Ishikawa (cell line): Measurements from ENCODE around the gene GLOD4.

Experiments
- CEBPB ChIP-seq: IDR thresholded peaks from 2 replicates; pipeline ENCODE4 v1.6.1; 2012
- EGR1 ChIP-seq: IDR thresholded peaks from 2 replicates; pipeline ENCODE4 v1.6.1; 2012
- EP300 ChIP-seq: IDR thresholded peaks from 2 replicates; pipeline ENCODE4 v1.6.1; 2012; ENCODE audit warnings: borderline replicate concordance
- FOXM1 ChIP-seq: IDR thresholded peaks from 2 replicates; pipeline ENCODE4 v1.6.1; 2012; ENCODE audit warnings: low read depth, borderline replicate concordance
- MAX ChIP-seq: IDR thresholded peaks from 2 replicates; pipeline ENCODE4 v1.6.1; 2012
- NFIC ChIP-seq: IDR thresholded peaks from 2 replicates; pipeline ENCODE4 v1.6.1; 2012
- RAD21 ChIP-seq: IDR thresholded peaks from 2 replicates; pipeline ENCODE4 v1.6.1; 2012; ENCODE audit warnings: low read depth
- TAF1 ChIP-seq: IDR thresholded peaks from 2 replicates; pipeline ENCODE4 v1.6.1; 2012; ENCODE audit warnings: low read depth, mild to moderate bottlenecking
- TCF12 ChIP-seq: IDR thresholded peaks from 2 replicates; pipeline ENCODE4 v1.6.1; 2012; ENCODE audit warnings: low read depth
- USF1 ChIP-seq: IDR thresholded peaks from 2 replicates; pipeline ENCODE4 v1.6.1; 2012
- YY1 ChIP-seq: IDR thresholded peaks from 2 replicates; pipeline ENCODE4 v1.6.1; 2012; ENCODE audit warnings: low read depth
- ZBTB7A ChIP-seq: IDR thresholded peaks from 2 replicates; pipeline ENCODE4 v1.6.1; 2012; ENCODE audit warnings: low read depth
- TF ChIP-seq, protein P1 (sequence below): IDR thresholded peaks from 2 replicates; pipeline ENCODE4 v1.6.1; 2012; ENCODE audit warnings: low read depth, mild to moderate bottlenecking

DNA sequence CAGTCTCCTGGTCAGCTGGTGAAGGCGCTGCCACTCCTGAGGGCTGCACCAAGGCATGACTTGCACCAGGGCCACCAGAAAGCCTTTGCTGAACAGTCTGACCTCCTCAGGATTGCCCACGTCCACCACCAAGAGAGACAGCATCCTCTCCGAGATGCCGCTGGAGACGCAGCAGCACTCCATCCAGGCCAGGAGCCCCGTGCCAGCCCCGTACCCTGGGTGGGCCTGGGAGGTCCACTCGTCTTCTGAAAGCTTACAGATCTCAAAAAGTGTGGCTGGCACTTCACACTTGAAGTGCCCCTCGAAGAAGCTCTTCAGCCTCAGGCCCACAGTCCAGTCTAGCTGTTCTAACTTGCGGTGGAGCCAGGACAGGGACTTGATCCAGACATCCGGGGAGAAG is 36.7 kb downstream of the GLOD4 start:
- TF ChIP-seq RAD21: no peak
- TF ChIP-seq YY1: no peak
- TF ChIP-seq MAX: no peak
- TF ChIP-seq TAF1: no peak
- TF ChIP-seq EP300: no peak
- no peak for TF ChIP-seq ZBTB7A
- TF ChIP-seq, protein P1, sequence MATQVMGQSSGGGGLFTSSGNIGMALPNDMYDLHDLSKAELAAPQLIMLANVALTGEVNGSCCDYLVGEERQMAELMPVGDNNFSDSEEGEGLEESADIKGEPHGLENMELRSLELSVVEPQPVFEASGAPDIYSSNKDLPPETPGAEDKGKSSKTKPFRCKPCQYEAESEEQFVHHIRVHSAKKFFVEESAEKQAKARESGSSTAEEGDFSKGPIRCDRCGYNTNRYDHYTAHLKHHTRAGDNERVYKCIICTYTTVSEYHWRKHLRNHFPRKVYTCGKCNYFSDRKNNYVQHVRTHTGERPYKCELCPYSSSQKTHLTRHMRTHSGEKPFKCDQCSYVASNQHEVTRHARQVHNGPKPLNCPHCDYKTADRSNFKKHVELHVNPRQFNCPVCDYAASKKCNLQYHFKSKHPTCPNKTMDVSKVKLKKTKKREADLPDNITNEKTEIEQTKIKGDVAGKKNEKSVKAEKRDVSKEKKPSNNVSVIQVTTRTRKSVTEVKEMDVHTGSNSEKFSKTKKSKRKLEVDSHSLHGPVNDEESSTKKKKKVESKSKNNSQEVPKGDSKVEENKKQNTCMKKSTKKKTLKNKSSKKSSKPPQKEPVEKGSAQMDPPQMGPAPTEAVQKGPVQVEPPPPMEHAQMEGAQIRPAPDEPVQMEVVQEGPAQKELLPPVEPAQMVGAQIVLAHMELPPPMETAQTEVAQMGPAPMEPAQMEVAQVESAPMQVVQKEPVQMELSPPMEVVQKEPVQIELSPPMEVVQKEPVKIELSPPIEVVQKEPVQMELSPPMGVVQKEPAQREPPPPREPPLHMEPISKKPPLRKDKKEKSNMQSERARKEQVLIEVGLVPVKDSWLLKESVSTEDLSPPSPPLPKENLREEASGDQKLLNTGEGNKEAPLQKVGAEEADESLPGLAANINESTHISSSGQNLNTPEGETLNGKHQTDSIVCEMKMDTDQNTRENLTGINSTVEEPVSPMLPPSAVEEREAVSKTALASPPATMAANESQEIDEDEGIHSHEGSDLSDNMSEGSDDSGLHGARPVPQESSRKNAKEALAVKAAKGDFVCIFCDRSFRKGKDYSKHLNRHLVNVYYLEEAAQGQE: no peak
- TF ChIP-seq EGR1: no peak
- TF ChIP-seq FOXM1: no peak
- no peak for TF ChIP-seq USF1
- no peak for TF ChIP-seq CEBPB
- TF ChIP-seq NFIC: no peak
- TF ChIP-seq TCF12: no peak
